Left colon (tissue), 2 donors: ENCODE measurements around the gene SULT4A1. TPM values are rescaled to one million over a fixed set of nuclear protein-coding genes. Genes with fewer than 3 reads are reported as not detected.
A peak's percentile ranks its signal among the peaks of the same experiment; 100 is the strongest.

ENCODE experiments used
- ATAC-seq: fragments of 200-7000 bp; cut with Tn5 transposase; one replicate; pipeline ENCODE4 v1.9.1; 2020; ENCODE audit warnings: mild to moderate bottlenecking, moderate library complexity
- DNase-seq, 2 donors: peaks; one replicate each; pipeline ENCODE4 v3.0.0-alpha.2; 2020
- intact Hi-C, 2 donors: fragments of 100-400 bp; cut with DNase I in 1 of 2; cut with micrococcal nuclease in 1 of 2; formaldehyde crosslinking; loops; one replicate each; pipeline versions ENCODE4 v1.11.2 to v1.14.0; 2022; cut with DNase I, micrococcal nuclease
- total RNA-seq, 2 donors: library from RNA; stranded (reverse); fragmentation: NEBNext Ultra II Directional; extraction: Animal tissue kit (Norgen Biotek cat#: 25700); gene quantifications; one replicate each; pipeline ENCODE4 v1.2.1, GENCODE V29; 2021
- donor health status: DM: no; HTN: no; CAD: no.
- donor health status: DM: yes; HTN: yes; CAD: no.

Gene SULT4A1
- total RNA-seq, 2 donors from 2014 or later: 0.15 to 0.28 TPM

GRCh38 chr22:43835736-43836135 lies 26.6 kb downstream of the SULT4A1 start:
- intact Hi-C loops: no loop called here
- ATAC-seq (no peak), DNase-seq (no peak)

GRCh38 chr22:43835166-43835565 lies 27.1 kb downstream of the SULT4A1 start:
- intact Hi-C loops: no loop called here
- ATAC-seq: no peak
- no peak for DNase-seq

- intact Hi-C loops: no loop called here
- DNase-seq (no peak), ATAC-seq (no peak)
These were observed 28.8 kb downstream of the SULT4A1 start for GRCh38 chr22:43833286-43834240.

GRCh38 chr22:43832393-43833265 lies 29.7 kb downstream of the SULT4A1 start:
- ATAC-seq (no peak), DNase-seq (no peak)
- intact Hi-C loops: no loop called here

DNA sequence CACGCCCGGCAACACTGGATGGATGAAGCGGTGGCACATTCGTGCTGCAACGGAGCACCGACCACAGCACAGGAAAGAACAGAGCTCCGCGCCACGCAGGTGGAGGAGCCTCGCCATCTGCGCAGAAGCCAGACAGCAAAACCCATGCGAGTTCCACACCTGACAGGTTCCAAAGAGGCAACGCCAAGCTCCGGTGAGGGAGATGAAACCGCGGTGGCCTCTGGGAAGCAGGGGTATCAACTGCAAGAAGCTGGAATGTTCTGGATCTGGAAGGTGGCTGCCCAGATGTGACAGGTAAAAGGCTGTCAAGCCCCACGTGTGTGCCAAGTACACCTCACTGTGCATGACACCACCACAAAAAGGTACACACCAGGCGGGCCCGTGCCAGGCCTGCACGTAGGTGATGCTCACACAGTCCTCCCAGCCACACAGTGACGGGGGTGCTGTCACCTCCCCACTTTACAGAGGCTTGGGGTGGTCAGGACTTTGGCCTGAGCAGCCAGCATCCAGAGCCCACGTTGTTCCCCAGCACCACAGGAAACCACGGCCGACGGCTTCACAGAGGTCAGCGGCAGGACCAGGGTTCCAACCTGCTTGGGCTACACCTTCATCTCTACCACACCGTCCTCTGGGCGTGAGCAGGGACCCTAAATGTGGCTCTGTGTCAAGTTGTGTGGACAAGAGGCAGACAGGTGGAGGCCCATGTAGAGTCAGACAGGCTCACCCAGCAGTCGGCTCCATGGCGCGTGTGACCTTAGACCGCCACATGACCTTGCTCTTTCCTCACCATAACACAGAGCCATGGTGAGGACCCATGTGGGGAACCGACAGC lies 30.5 kb downstream of the SULT4A1 start:
- ATAC-seq: no peak
- no peak for DNase-seq
- intact Hi-C loops: no loop called here

GRCh38 chr22:43830931-43831560 lies 31.3 kb downstream of the SULT4A1 start:
- no peak for ATAC-seq
- intact Hi-C loops: no loop called here

GRCh38 chr22:43829904-43830851 lies 32.1 kb downstream of the SULT4A1 start:
- ATAC-seq (no peak), DNase-seq (no peak)
- intact Hi-C loops: loop anchor here in 1 of 2 donors (5.0 kb wide), 1 partner anchor 443 kb away; no protein-coding TSS in a partner anchor

More at GRCh38 chr22:43830931-43831560, 31.3 kb downstream of the SULT4A1 start:
- DNase-seq: no peak

GRCh38 chr22:43828998-43829782 lies 33.1 kb downstream of the SULT4A1 start:
- ATAC-seq: no peak
- intact Hi-C loops: loop anchor here in 1 of 2 donors (5.0 kb wide), 1 partner anchor 442 kb away; no protein-coding TSS in a partner anchor
- peak in 1 of 2 donors; percentile 11 for DNase-seq

GRCh38 chr22:43828725-43828997 lies 33.7 kb downstream of the SULT4A1 start:
- no peak for DNase-seq
- intact Hi-C loops: loop anchor here in 1 of 2 donors (5.0 kb wide), 1 partner anchor 441 kb away; no protein-coding TSS in a partner anchor
- no peak for ATAC-seq

GRCh38 chr22:43827926-43828724 lies 34.2 kb downstream of the SULT4A1 start:
- ATAC-seq (no peak), DNase-seq (no peak)
- intact Hi-C loops: loop anchor here in 1 of 2 donors (5.0 kb wide), 1 partner anchor 441 kb away; no protein-coding TSS in a partner anchor

DNA sequence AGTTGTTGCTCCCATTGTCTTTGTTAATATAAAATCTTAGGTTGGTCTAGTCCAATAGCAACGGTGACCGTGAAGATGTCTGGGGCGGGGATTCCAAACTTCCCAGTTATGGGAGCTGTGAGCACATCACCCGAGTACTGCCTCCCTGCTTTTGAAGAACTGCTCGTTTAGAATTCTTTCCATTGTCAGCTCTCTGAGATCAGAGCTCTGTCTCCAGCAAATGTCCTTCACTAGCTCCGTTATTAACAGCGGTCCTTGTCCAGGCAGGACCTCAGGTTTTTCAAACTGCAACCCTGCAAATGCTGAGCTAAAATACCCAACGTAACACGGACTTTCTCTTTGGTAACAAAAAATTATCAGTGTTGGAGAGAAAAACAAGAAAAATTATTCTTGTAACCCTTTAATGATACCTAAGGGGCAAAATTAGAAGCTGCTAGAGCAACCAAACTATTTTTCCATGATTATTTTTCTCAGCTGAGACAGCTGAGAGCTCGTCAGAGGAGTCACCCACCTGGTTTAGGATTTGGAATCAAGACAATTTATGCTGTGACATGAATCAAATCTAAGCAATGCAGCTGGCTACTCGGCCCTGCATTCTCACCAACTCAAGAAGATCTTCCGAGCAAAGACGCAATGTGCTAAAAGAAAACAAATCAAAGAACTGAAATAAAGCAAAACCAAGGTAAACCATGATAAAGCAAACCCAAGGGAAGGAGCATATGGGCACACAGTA lies 35.1 kb downstream of the SULT4A1 start:
- DNase-seq (no peak), ATAC-seq (no peak)
- intact Hi-C loops: loop anchor here in 1 of 2 donors (5.0 kb wide), 1 partner anchor 440 kb away; no protein-coding TSS in a partner anchor

DNA sequence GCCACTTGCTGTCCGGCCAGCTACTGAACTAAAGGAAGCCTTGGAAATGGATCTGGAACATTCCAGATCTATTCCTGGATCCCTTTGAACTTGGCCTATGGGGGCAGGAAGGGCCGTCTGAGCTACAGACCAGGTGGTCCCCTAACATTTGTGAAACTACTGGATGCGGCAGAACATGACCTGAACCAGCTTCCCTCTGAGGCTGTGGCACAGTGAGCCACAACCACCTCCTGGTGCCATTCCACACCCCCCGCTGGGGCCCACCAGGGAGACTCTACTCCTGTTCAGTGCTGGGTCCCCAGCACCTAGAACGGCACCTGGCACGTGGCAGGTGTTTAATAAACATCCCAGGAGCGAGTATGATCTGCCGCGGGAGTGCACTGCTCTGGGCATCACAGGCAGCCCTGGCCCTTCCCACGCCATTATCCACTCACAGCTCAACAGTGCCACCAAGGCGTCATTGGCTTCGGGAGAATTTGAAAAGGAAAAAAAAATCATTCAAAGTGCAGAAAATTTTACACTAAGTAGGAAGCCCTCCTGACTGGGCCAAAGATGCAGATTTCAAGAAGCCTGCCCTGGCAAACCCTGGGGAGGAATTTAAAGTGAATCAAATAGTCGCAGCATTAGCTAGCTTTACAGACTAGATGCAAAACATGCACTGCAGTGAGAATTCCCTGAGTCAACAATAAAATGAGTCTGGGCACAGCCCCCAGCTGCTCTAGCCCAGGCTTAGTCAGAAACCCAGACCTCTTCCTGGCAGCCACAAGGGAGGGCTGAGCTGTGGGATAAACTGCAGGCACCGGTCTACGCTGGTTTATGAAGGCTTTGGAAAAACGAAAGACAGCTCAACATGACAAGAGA lies 35.9 kb downstream of the SULT4A1 start:
- ATAC-seq: peak; percentile 54

DNA sequence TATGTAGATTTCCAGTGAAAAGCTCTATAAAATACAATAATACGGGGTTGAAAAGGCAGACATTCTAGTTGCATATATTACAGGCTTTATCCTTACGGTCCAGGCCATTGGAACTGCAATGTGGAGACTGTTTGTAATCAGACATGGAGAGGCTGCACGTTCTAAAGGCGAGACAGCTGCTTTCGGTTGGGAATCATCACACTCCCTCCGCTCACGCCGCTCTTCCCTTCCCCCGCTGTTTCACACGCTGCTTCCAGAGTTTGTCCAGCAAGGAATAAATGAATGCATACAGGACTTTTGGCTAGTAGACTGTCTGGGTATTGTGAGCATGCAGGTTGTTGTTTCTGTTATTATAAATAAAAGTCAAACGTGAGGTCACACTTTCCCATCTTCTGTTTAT lies 36.7 kb downstream of the SULT4A1 start:
- DNase-seq: no peak
- ATAC-seq: no peak
- intact Hi-C loops: loop anchor here in 1 of 2 donors (5.0 kb wide), 1 partner anchor 438 kb away; no protein-coding TSS in a partner anchor

More for the DNA sequence above, 35.9 kb downstream of the SULT4A1 start:
- intact Hi-C loops: loop anchor here in 1 of 2 donors (5.0 kb wide), 1 partner anchor 439 kb away; no protein-coding TSS in a partner anchor
- DNase-seq: no peak
